ENCODE results near the gene SLX4IP.

DNA sequence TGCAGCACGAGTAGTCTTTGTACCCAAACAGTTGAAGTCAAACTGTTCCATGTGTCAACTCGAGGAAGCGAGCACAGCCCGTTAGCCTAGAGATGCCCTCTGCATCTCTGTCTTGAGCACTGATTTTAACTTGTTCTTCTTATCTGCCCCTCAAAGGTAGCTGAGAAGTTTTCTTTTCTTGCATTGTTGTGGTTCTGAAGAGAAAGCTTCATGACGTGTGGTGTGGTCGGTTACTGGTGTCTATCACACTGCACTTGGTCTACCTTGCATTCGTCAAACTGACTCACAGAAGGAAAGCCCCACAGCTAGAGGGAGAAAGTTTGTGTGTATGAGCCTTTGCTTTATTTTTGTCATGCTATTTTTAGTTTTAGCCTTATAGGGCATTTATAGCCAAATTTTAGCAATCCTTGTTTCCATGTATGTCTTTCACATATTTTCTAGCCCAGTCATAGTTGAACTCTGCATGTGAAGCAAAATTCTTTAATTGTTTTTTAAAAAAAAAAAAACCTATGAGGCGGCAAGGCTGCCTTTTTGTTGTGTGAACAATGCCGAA is 123.6 kb downstream of the SLX4IP start:
- TF ChIP-seq, protein P1, sequence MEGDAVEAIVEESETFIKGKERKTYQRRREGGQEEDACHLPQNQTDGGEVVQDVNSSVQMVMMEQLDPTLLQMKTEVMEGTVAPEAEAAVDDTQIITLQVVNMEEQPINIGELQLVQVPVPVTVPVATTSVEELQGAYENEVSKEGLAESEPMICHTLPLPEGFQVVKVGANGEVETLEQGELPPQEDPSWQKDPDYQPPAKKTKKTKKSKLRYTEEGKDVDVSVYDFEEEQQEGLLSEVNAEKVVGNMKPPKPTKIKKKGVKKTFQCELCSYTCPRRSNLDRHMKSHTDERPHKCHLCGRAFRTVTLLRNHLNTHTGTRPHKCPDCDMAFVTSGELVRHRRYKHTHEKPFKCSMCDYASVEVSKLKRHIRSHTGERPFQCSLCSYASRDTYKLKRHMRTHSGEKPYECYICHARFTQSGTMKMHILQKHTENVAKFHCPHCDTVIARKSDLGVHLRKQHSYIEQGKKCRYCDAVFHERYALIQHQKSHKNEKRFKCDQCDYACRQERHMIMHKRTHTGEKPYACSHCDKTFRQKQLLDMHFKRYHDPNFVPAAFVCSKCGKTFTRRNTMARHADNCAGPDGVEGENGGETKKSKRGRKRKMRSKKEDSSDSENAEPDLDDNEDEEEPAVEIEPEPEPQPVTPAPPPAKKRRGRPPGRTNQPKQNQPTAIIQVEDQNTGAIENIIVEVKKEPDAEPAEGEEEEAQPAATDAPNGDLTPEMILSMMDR (IDR thresholded peaks at IDR 0.05), result no peak
- TF ChIP-seq POLR2A (IDR thresholded peaks at IDR 0.05), result no peak

Data from adrenal gland (tissue), 5 donors.